ENCODE data around the gene KSR2.

GRCh38 chr12:117526757-117527478 lies 441.9 kb downstream of the KSR2 start:
- no peak for TF ChIP-seq POLR2A (IDR thresholded peaks at IDR 0.05; ENCODE audit: low read length)
- TF ChIP-seq GATA1 (IDR thresholded peaks at IDR 0.05; ENCODE audit: low read depth, low read length) = no peak

Measured in erythroblast (primary cell).